ENCODE results near the gene RNF11.
A peak's percentile ranks its signal among the peaks of the same experiment; 100 is the strongest.

The RNF11 gene

GRCh38 chr1:51289676-51290488, 53.8 kb downstream of the RNF11 start:
- no peak overlapping the region for H3K27ac ChIP-seq
- TF ChIP-seq CTCF (conservative IDR thresholded peaks at IDR 0.05) = no peak

GRCh38 chr1:51290489-51290847, 54.4 kb downstream of the RNF11 start:
- no peak for TF ChIP-seq CTCF (conservative IDR thresholded peaks at IDR 0.05)
- no peak overlapping the region for H3K27ac ChIP-seq

GRCh38 chr1:51293898-51294515, 57.9 kb downstream of the RNF11 start:
- TF ChIP-seq CTCF (conservative IDR thresholded peaks at IDR 0.05) = no peak
- no peak overlapping the region for H3K27ac ChIP-seq

GRCh38 chr1:51294566-51295184, 58.6 kb downstream of the RNF11 start:
- no peak overlapping the region for H3K27ac ChIP-seq
- no peak for TF ChIP-seq CTCF (conservative IDR thresholded peaks at IDR 0.05)

GRCh38 chr1:51295926-51296325, 59.9 kb downstream of the RNF11 start:
- peak overlapping the region; percentile 66; the same call in 1 of the 2 replicates for H3K27ac ChIP-seq
- TF ChIP-seq CTCF (conservative IDR thresholded peaks at IDR 0.05) = no peak

- H3K27ac ChIP-seq = peak overlapping the region; percentile 66
- TF ChIP-seq CTCF (conservative IDR thresholded peaks at IDR 0.05) = peak; percentile 95
Measured at GRCh38 chr1:51296383-51297357, 60.6 kb downstream of the RNF11 start.
